Heart right ventricle (tissue), 16 donors: Measurements from ENCODE around the gene KRTAP6-3. TPM values are rescaled to one million over a fixed set of nuclear protein-coding genes. Genes with fewer than 3 reads are reported as not detected.

Experiments used
- ATAC-seq, 8 donors: fragments of 200-7000 bp; cut with Tn5 transposase; one replicate each; pipeline ENCODE4 v1.9.1; 2020; ENCODE audit warnings: mild to moderate bottlenecking in 8 of 8, moderate library complexity in 8 of 8, moderate number of reproducible peaks in 1 of 8
- DNase-seq, 2 donors: peaks; one replicate each; pipeline ENCODE4 v3.0.0-alpha.2; 2020
- H3K27ac ChIP-seq, 10 donors: fragments of 200-600 bp; sonication (generic) in 2 of 10; one replicate each; pipeline versions ENCODE4 v1.5.0 to v1.8.0; 2020 to 2022; ENCODE audit warnings: mild to moderate bottlenecking in 3 of 10
- H3K27me3 ChIP-seq, 7 donors: fragments of 200-600 bp; one replicate each; pipeline ENCODE4 v1.8.0; 2021 to 2022; ENCODE audit warnings: mild to moderate bottlenecking in 2 of 7
- H3K36me3 ChIP-seq, 9 donors: fragments of 200-600 bp; sonication (generic) in 1 of 9; one replicate each; pipeline versions ENCODE4 v1.5.0 to v1.8.0; 2020 to 2022; ENCODE audit warnings: mild to moderate bottlenecking in 2 of 9
- H3K4me1 ChIP-seq, 9 donors: fragments of 200-600 bp; sonication (generic) in 1 of 9; one replicate each; pipeline versions ENCODE4 v1.5.0 to v1.8.0; 2020 to 2022; ENCODE audit warnings: mild to moderate bottlenecking in 4 of 9
- H3K4me3 ChIP-seq, 10 donors: fragments of 200-600 bp; sonication (generic) in 2 of 10; one replicate each; pipeline versions ENCODE4 v1.5.0 to v1.8.0; 2020 to 2022; ENCODE audit warnings: mild to moderate bottlenecking in 7 of 10, moderate library complexity in 2 of 10
- H3K9me3 ChIP-seq, 11 donors: fragments of 200-600 bp in 10 of 11; sonication (generic) in 2 of 11; one replicate each; pipeline versions ENCODE4 v1.5.0 to v1.8.0; 2013 to 2022; ENCODE audit warnings: mild to moderate bottlenecking in 2 of 11, control low read depth in 1 of 11, moderate library complexity in 1 of 11
- WGBS, 2 donors: extraction: QIAGEN DNeasy Blood & Tissue Kit; methylation state at CpG; one replicate each; pipeline ENCODE4 v1.1.7; 2013; ENCODE audit warnings: inconsistent platforms in 1 of 2; 5-methylcytosine and 5-hydroxymethylcytosine counted together
- intact Hi-C, 10 donors: fragments of 100-400 bp; cut with DNase I; formaldehyde crosslinking; loops; one replicate each; pipeline versions ENCODE4 v1.11.1 to v1.14.2; 2022
- polyA plus RNA-seq, 2 donors: library from polyadenylated mRNA; stranded (reverse); fragments of 200-250 nt; gene quantifications; one replicate each; pipeline ENCODE4 v1.2.3, GENCODE V29; 2013
- total RNA-seq, 10 donors: library from RNA; stranded (reverse); fragmentation: NEBNext Ultra II Directional in 3 of 10; extraction: Animal tissue kit (Norgen Biotek cat#: 25700) in 3 of 10; gene quantifications; one replicate each; pipeline versions ENCODE4 v1.2.1 to v1.2.4, GENCODE V29; 2021 to 2023
- TF ChIP-seq, protein P1 (sequence below), 9 donors: fragments of 200-600 bp; sonication (generic) in 2 of 9; IDR thresholded peaks; one replicate each; pipeline versions ENCODE4 v1.5.0 to v1.8.0; 2021 to 2022; ENCODE audit warnings: antibody characterized with exemption in 9 of 9, mild to moderate bottlenecking in 5 of 9, moderate library complexity in 1 of 9
- donor health status: Arrhythmogenic right ventricular cardiomyopathy.
- donor health status: ischemic (EF 13 %, LVEDD 7.1; RV severe dilation, severe dysfunction).
- donor health status: healthy with polysubstance abuse.
- donor health status: DM: no; HTN: yes; CAD: no.
- donor health status: DM: no; HTN: no; CAD: no.
- donor health status: ischemic (EF 25% LVEDD 6.9; RV normal size, moderate dysfunction).
- donor health status: ischemic (EF 25% LVEDD 5.7; RV mildly dilated, moderate dysfunction).
- donor health status: healthy.
- donor health status: DM: yes; HTN: yes; CAD: no.
- donor health status: Ischemic cardiomyopathy.
- donor health status: ischemic (EF 35%, LVEDD 5.7; RV mildly dilated, moderate dysfunction).
- donor health status: nonischemic (EF 11% LVEDD 7.7; RV severe dilation, severe dysfunction).
- donor health status: DM: yes; HTN: yes; CAD: no.
- donor health status: PGD.
- donor health status: ischemic (EF 29% LVEDD 5.4; RV normal size, mild dysfunction).
- donor health status: nonischemic (EF 23%, LVEDD 6.1; RV moderate dilation, normal function).

Gene KRTAP6-3
- total and polyA plus RNA-seq, 12 donors = not detected

GRCh38 chr21:30598802-30599201, 6.6 kb downstream of the KRTAP6-3 start, which contains the start of gene KRTAP6-2:
KRTAP6-2 (minus strand) TSS chr21:30598902; CDS start chr21:30598874, 28 bp downstream.
- Histone ChIP-seq H3K27ac (no peak within 1 kb of the TSS), H3K4me3 (no peak within 1 kb of the TSS), H3K36me3 (no peaks in the 10 kb centered on the region), H3K9me3 (peaks cover 0 to 6% (median 0%) of the 10 kb centered on the region in 11 donors), H3K4me1 (no peaks in the 10 kb centered on the region), H3K27me3 (no peaks in the 10 kb centered on the region)
- intact Hi-C loops = no loop called here
- TF ChIP-seq, protein P1, sequence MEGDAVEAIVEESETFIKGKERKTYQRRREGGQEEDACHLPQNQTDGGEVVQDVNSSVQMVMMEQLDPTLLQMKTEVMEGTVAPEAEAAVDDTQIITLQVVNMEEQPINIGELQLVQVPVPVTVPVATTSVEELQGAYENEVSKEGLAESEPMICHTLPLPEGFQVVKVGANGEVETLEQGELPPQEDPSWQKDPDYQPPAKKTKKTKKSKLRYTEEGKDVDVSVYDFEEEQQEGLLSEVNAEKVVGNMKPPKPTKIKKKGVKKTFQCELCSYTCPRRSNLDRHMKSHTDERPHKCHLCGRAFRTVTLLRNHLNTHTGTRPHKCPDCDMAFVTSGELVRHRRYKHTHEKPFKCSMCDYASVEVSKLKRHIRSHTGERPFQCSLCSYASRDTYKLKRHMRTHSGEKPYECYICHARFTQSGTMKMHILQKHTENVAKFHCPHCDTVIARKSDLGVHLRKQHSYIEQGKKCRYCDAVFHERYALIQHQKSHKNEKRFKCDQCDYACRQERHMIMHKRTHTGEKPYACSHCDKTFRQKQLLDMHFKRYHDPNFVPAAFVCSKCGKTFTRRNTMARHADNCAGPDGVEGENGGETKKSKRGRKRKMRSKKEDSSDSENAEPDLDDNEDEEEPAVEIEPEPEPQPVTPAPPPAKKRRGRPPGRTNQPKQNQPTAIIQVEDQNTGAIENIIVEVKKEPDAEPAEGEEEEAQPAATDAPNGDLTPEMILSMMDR (IDR thresholded peaks at IDR 0.05) = no peak
- WGBS, 2 donors = 93 to 98% methylated on average over 6 of the region's 6 CpGs
- no peak for DNase-seq
- ATAC-seq = no peak

DNA sequence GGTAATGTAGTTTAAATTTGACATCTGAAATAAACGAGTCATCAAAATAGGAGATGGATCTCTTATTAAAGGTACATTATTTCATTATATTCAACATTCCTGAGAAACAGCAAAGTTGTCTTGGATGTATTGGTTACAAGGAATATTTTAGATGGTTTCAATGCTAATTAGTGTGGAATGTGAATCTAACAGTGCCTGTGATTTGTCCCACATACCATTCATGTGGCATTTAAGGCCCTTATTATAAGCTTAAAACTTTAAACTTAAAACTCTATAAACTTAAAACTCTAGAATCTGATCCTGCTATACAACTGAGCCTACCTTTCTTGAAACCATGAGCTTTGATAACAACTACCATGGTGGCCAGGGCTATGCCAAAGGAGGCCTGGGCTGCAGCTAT, 8.5 kb downstream of the KRTAP6-3 start, which contains the start of gene KRTAP22-1:
Gene KRTAP22-1 (plus strand): TSS at position 301 of the 400 bp plus-strand sequence.
- no peaks in the 10 kb centered on the region for H3K4me1 ChIP-seq
- 44 to 95% methylated on average over 1 of the region's 1 CpG for WGBS, 2 donors
- no peaks in the 10 kb centered on the region for H3K27me3 ChIP-seq
- intact Hi-C loops = no loop called here
- no peak within 1 kb of the TSS for H3K4me3 ChIP-seq
- DNase-seq (no peak), ATAC-seq (no peak)
- H3K9me3 ChIP-seq = peaks cover 0 to 6% (median 0%) of the 10 kb centered on the region in 11 donors
- TF ChIP-seq, protein P1 (IDR thresholded peaks at IDR 0.05) = no peak
- H3K36me3 ChIP-seq = no peaks in the 10 kb centered on the region
- H3K27ac ChIP-seq = no peak within 1 kb of the TSS

DNA sequence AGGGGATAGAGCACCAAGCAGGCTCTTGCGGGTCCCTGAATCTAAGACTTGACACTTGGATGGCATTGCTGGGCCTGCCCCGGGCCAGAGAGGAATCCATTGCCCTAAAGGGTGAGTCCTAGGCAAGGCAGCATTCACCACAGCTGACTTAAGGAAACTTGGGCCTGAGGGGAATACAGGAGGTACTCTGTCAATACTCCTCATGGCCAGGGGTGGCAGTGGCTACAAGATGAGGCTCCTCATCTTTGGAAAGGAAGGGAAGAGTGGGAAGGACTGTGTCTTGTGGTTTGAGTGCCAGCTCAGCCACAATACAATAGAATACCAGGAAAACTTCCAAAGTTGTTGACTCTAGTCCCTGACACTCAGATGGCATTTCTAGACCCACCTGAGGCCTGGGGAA, 13.7 kb downstream of the KRTAP6-3 start:
- TF ChIP-seq, protein P1 (IDR thresholded peaks at IDR 0.05) = no peak
- no peak for DNase-seq
- WGBS, 2 donors = 89 to 90% methylated on average over 2 of the region's 2 CpGs
- H3K27ac ChIP-seq = no peak overlapping the region
- no peak overlapping the region for H3K4me3 ChIP-seq
- H3K9me3 ChIP-seq = peaks cover 0 to 8% (median 0%) of the 10 kb centered on the region in 11 donors
- no peak for ATAC-seq
- H3K36me3 ChIP-seq = no peaks in the 10 kb centered on the region
- H3K4me1 ChIP-seq = no peaks in the 10 kb centered on the region
- H3K27me3 ChIP-seq = no peaks in the 10 kb centered on the region
- intact Hi-C loops = no loop called here

DNA sequence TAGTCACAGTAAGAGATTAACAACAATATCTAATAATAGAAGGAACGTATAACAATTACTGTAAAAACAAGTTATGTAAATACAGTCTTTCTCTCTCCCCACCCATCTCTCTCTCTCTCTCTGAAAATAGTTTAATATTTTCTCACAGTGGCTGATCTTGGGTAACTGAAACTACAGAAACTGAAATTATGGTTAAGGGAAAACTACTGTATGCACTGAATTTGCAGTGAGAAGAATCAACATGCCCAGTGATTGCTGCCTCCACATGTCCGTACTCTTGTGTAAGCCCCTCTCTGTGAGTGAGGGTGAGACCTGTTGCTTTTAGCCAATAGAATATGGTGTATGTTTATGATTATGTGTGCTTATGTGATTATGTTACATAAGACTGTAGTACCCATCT, 19.9 kb downstream of the KRTAP6-3 start:
- intact Hi-C loops = no loop called here
- H3K9me3 ChIP-seq = peaks cover 0 to 12% (median 0%) of the 10 kb centered on the region in 11 donors
- no peaks in the 10 kb centered on the region for H3K36me3 ChIP-seq
- H3K27me3 ChIP-seq = no peaks in the 10 kb centered on the region
- ATAC-seq = no peak
- no peak overlapping the region for H3K27ac ChIP-seq
- 82 to 92% methylated on average over 2 of the region's 2 CpGs for WGBS, 2 donors
- H3K4me1 ChIP-seq = no peaks in the 10 kb centered on the region
- DNase-seq = no peak
- no peak overlapping the region for H3K4me3 ChIP-seq
- TF ChIP-seq, protein P1 (IDR thresholded peaks at IDR 0.05) = no peak
